ENCODE data around the gene YBEY. TPM values are rescaled to one million over a fixed set of nuclear protein-coding genes. Genes with fewer than 3 reads are reported as not detected.

Gene YBEY
- total RNA-seq, 2 donors from 2014 or later: 8.0 to 12.4 TPM

- Histone ChIP-seq H3K36me3 (peaks cover 22% of the 10 kb centered on the region), H3K9ac (ENCODE audit: low read depth in 2 of 2, low read length in 2 of 2) (no peak overlapping the region), H3K27ac (no peak overlapping the region), H3K27me3 (no peaks in the 10 kb centered on the region), H3K9me3 (no peaks in the 10 kb centered on the region), H3K4me3 (no peak overlapping the region), H3K4me1 (no peaks in the 10 kb centered on the region)
- DNase-seq: no peak
- TF ChIP-seq CTCF (IDR thresholded peaks at IDR 0.05): no peak
- intact Hi-C loops (cut with DNase I): no loop called here
Measured at GRCh38 chr21:46274797-46275390, 11.2 kb upstream of the YBEY start.

GRCh38 chr21:46284077-46284644 lies 2.0 kb upstream of the YBEY start:
- Histone ChIP-seq H3K27ac (peak overlapping the region; percentile 51), H3K36me3 (peaks cover 16% of the 10 kb centered on the region), H3K4me1 (peaks cover 29% of the 10 kb centered on the region), H3K9me3 (no peaks in the 10 kb centered on the region), H3K4me3 (no peak overlapping the region), H3K27me3 (no peaks in the 10 kb centered on the region), H3K9ac (ENCODE audit: low read depth in 2 of 2, low read length in 2 of 2) (peak overlapping the region; percentile 57 to 75)
- peak; percentile 50 for DNase-seq
- intact Hi-C loops (cut with DNase I): no loop called here
- TF ChIP-seq CTCF (IDR thresholded peaks at IDR 0.05): no peak

GRCh38 chr21:46284733-46285132 lies 1.4 kb upstream of the YBEY start:
- no peak for DNase-seq
- Histone ChIP-seq H3K27ac (peak overlapping the region; percentile 51), H3K9me3 (no peaks in the 10 kb centered on the region), H3K4me3 (peak overlapping the region; percentile 73), H3K9ac (ENCODE audit: low read depth in 2 of 2, low read length in 2 of 2) (peak overlapping the region in 1 of 2 donors; percentile 75), H3K27me3 (no peaks in the 10 kb centered on the region), H3K4me1 (peaks cover 29% of the 10 kb centered on the region), H3K36me3 (peaks cover 14% of the 10 kb centered on the region)
- no peak for TF ChIP-seq CTCF (IDR thresholded peaks at IDR 0.05)
- intact Hi-C loops (cut with DNase I): loop anchor here (5.0 kb wide), 1 partner anchor 38 kb away; the partner anchor contains the start of genes C21orf58 and PCNT

- H3K27ac ChIP-seq: peak within 1 kb of the TSS; percentile 89
- peak within 1 kb of the TSS; percentile 73 for H3K4me3 ChIP-seq
- no peaks in the 10 kb centered on the region for H3K27me3 ChIP-seq
- H3K9me3 ChIP-seq: no peaks in the 10 kb centered on the region
- H3K4me1 ChIP-seq: peaks cover 29% of the 10 kb centered on the region
- intact Hi-C loops (cut with DNase I): loop anchor here (5.0 kb wide), 1 partner anchor 37 kb away; the partner anchor contains the start of genes C21orf58 and PCNT
- H3K9ac ChIP-seq (ENCODE audit: low read depth in 2 of 2, low read length in 2 of 2): peak within 1 kb of the TSS; percentile 75 to 99
- DNase-seq: no peak
- H3K36me3 ChIP-seq: peaks cover 9% of the 10 kb centered on the region
- no peak for TF ChIP-seq CTCF (IDR thresholded peaks at IDR 0.05)
Measured at GRCh38 chr21:46285206-46285661, 908 bp upstream of the YBEY start, which contains the start of gene MCM3AP. TSS of gene MCM3AP (minus strand) at chr21:46285611. CDS start at chr21:46285286, 325 bp downstream.

- DNase-seq: no peak
- Histone ChIP-seq H3K9me3 (no peaks in the 10 kb centered on the region), H3K4me3 (peak overlapping the region; percentile 73), H3K9ac (ENCODE audit: low read depth in 2 of 2, low read length in 2 of 2) (peak overlapping the region; percentile 13 to 75), H3K36me3 (no peaks in the 10 kb centered on the region), H3K27me3 (no peaks in the 10 kb centered on the region), H3K4me1 (peaks cover 29% of the 10 kb centered on the region), H3K27ac (peak overlapping the region; percentile 89)
- intact Hi-C loops (cut with DNase I): loop anchor here (5.0 kb wide), 1 partner anchor 36 kb away; the partner anchor contains the start of genes C21orf58 and PCNT
- TF ChIP-seq CTCF (IDR thresholded peaks at IDR 0.05): no peak
Measured at GRCh38 chr21:46286648-46287002, 483 bp downstream of the YBEY start.

Data from colonic mucosa (tissue), 4 donors.